GM12892 (cell line): ENCODE results near the gene P4HTM. TPM values are rescaled to one million over a fixed set of nuclear protein-coding genes. Genes with fewer than 3 reads are reported as not detected.
A peak's percentile ranks its signal among the peaks of the same experiment; 100 is the strongest.

Source experiments
- DNase-seq: peaks from one replicate; pipeline ENCODE4 v3.0.0; 2011; ENCODE audit not compliant: insufficient read length
- FAIRE-seq: peaks from 2 replicates; lab custom pipeline; 2011; peaks lifted over from hg19 to GRCh38; lab: Jason Lieb, UNC
- POLR2A ChIP-seq: IDR thresholded peaks from 2 replicates; pipeline ENCODE4 v1.6.1; 2011; ENCODE audit warnings: low read depth, low read length, control low read depth
- POLR2AphosphoS5 ChIP-seq: IDR thresholded peaks from 2 replicates; pipeline ENCODE4 v1.6.1; 2011; ENCODE audit warnings: low read depth, low read length, control low read depth
- TAF1 ChIP-seq: IDR thresholded peaks from 2 replicates; pipeline ENCODE4 v1.6.1; 2011; ENCODE audit warnings: low read depth, mild to moderate bottlenecking, control low read depth, low read length, borderline replicate concordance
- polyA plus RNA-seq: library from polyadenylated mRNA; unstranded; fragments of >200 nt; gene quantifications from one replicate; pipeline ENCODE4 v1.2.1, GENCODE V29; 2012; ENCODE audit warnings: missing spikeins, inconsistent platforms; ENCODE audit not compliant: missing spikeins

Gene P4HTM, protein sequence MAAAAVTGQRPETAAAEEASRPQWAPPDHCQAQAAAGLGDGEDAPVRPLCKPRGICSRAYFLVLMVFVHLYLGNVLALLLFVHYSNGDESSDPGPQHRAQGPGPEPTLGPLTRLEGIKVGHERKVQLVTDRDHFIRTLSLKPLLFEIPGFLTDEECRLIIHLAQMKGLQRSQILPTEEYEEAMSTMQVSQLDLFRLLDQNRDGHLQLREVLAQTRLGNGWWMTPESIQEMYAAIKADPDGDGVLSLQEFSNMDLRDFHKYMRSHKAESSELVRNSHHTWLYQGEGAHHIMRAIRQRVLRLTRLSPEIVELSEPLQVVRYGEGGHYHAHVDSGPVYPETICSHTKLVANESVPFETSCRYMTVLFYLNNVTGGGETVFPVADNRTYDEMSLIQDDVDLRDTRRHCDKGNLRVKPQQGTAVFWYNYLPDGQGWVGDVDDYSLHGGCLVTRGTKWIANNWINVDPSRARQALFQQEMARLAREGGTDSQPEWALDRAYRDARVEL
- 9.7 TPM for polyA plus RNA-seq

DNA sequence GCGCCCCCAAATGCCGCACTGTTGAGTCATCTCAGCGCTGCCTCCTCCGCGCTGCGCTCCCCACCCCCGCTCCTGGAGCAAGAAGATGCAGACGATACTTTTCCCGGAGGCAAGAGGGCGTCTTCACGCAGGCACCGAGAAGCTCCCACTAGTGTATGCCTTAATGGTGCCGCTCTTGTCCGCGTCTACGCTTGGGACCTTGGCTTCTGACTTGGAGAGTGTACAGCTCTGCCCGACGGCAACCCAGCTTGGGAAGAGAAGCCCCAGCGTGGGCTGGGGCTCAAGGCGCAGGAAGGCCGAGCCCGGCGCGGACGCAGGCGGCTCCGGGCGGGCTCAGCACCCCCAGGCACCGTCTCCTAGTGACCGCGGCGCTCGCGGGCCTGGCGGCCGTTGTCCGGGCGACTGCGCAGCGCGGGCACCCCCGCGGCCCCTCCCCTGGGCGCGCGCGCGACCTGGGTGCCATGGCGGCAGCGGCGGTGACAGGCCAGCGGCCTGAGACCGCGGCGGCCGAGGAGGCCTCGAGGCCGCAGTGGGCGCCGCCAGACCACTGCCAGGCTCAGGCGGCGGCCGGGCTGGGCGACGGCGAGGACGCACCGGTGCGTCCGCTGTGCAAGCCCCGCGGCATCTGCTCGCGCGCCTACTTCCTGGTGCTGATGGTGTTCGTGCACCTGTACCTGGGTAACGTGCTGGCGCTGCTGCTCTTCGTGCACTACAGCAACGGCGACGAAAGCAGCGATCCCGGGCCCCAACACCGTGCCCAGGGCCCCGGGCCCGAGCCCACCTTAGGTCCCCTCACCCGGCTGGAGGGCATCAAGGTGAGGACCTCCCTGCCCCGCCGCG lies at the start of gene P4HTM:
Gene P4HTM, plus strand, starts transcription at position 446 of the 840 bp plus-strand sequence. Its CDS starts 16 bp downstream, at position 462.
- peak; percentile 90 for FAIRE-seq
- TF ChIP-seq POLR2A (peak; percentile 40; the same call in 1 of the 2 replicates), TAF1 (peak; percentile 52; the same call in 1 of the 2 replicates), POLR2AphosphoS5 (0 out of 2 replicates have a peak, but pooled peaks have one; percentile 42)
- peak; percentile 61 for DNase-seq

DNA sequence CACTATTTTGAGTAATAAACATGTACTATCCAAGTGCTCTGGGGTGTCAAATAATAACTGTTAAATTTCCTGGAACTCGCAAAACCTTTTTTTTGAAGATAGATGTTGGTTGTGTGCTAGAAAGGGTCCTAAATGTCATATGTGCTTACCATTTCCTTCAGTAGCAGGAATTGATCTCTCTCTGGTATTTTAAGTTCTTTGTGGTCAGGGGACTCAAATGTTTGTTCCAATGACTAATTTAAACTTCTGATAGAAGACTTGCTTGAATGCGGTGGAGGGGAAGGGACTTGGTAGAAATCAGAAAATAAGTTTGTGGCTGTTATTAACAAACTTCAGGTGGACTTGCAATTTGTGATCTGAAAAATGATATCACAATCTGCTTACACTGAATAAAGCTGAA lies 44.6 kb upstream of the P4HTM start:
- DNase-seq (no peak), FAIRE-seq (no peak)
- TF ChIP-seq POLR2AphosphoS5, result no peak
- TF ChIP-seq TAF1, result no peak
- no peak for TF ChIP-seq POLR2A

DNA sequence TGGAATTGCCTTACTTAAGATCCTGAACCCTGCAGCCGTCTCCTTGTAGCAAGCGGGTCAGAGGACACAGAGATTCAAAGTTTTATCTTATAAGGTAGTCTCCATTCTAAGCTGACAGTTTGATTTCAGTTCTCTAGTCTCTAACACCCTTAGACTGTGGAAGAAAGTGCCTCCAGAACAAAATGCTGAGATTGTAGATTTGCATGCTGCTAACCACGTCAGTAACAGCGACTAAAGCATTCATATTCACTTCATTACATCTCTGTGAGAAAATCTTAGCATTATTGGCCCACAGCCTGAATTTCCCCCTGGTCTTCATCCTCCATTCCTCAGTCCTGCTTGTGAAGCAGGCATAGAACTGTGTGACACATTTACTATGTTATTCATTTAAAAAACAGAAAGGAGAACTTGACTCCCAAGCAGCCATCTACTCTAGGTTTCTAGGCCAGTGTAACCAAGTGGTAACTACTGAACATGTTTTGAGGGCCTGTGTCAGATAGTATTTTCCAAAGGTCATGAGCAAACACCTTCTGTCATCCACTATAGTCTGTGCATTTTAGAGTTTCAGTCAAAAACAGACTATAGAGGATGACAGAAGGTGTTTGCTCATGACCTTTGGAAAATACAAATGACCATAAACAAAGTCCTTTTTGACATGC lies 44.0 kb upstream of the P4HTM start:
- DNase-seq (no peak), FAIRE-seq (no peak)
- TF ChIP-seq POLR2AphosphoS5 (no peak), TAF1 (no peak), POLR2A (no peak)

DNA sequence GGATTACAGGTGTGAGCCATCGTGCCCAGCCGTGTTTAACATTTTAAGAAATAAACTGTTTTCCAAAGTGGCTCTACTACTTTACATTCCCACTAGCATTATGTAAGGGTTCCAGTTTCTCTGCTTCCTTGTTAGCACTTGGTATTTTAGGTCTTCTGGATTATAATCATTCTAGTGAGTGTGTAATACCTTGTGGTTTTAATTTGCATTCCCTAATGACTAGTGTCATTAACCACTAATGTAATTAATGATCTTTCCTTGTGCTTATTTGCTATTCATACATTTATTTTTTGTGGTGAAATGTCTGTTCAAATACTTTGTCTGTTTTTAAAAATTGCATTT lies 40.7 kb upstream of the P4HTM start:
- TF ChIP-seq POLR2AphosphoS5, result no peak
- TF ChIP-seq TAF1, result no peak
- TF ChIP-seq POLR2A, result no peak
- FAIRE-seq, result peak; percentile 24
- no peak for DNase-seq

DNA sequence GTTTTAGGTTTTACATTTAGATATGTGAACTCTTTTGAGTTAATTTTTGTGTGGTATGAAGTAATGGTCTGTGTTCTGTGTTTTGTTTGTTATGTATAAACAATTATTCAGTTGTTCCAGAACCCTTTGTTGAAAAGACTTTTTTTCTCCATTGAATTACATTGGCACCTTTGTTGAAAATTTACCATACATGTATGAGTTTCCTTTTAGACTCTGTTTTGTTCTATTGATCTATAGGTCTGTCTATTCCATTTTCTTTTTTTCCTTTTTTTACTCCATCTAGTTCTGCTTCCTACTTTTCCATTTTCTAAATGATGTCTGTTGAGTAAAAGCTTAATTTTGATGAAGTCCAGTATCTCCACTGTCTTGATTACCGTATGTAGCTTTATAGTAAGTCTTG lies 40.0 kb upstream of the P4HTM start:
- DNase-seq (no peak), FAIRE-seq (no peak)
- TF ChIP-seq TAF1, result no peak
- no peak for TF ChIP-seq POLR2AphosphoS5
- TF ChIP-seq POLR2A, result no peak

DNA sequence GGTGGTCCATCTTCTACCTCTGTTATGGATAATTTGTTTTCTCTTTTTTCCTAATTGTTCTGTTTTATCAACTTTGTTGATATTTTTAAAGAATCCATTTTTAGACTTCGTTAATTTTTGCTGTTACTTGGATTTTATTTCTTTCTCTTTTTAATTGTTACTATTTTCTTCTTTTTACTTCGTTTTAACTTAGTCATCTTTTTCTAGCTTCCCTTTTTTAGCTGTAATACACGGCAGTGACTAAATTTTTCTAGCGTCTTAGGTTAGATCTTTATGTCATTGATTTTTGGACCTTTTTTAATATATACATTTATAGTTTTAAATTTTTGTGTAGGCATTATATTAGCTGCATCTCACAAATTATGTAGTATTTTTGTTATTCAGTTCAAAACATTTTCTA lies 38.3 kb upstream of the P4HTM start:
- TF ChIP-seq TAF1, result no peak
- TF ChIP-seq POLR2A, result no peak
- TF ChIP-seq POLR2AphosphoS5, result no peak
- no peak for DNase-seq

DNA sequence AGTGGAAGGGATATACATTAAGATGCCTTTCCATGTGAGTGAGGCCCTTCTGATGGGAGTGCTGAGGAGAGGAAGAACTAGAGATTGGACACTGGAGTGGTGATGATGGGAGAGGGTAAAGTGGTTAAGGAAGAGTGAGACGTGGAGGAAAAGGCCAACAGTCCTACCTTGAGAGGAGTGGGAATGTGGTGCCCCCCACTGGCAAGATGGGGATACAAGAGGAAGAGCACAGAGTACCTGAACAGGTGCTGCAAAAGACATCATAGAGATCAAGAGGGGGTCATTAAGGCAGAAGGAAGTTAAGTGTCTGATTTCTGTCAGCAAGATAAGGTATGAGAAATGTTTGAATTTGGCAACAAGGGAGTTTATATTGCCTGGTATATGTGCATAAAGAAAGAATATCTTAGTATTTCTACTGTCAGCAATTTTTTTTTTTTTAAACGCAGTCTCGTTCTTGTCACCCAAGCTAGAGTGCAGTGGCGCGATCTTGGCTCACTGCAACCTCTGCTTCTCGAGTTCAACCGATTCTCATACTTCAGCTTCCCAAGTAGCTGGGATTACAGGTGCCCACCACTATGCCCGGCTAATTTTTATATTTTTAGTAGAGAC lies 37.4 kb upstream of the P4HTM start:
- peak; percentile 46 for FAIRE-seq
- TF ChIP-seq POLR2AphosphoS5 (no peak), TAF1 (no peak), POLR2A (no peak)
- no peak for DNase-seq

More for the DNA sequence above, 38.3 kb upstream of the P4HTM start:
- no peak for FAIRE-seq

DNA sequence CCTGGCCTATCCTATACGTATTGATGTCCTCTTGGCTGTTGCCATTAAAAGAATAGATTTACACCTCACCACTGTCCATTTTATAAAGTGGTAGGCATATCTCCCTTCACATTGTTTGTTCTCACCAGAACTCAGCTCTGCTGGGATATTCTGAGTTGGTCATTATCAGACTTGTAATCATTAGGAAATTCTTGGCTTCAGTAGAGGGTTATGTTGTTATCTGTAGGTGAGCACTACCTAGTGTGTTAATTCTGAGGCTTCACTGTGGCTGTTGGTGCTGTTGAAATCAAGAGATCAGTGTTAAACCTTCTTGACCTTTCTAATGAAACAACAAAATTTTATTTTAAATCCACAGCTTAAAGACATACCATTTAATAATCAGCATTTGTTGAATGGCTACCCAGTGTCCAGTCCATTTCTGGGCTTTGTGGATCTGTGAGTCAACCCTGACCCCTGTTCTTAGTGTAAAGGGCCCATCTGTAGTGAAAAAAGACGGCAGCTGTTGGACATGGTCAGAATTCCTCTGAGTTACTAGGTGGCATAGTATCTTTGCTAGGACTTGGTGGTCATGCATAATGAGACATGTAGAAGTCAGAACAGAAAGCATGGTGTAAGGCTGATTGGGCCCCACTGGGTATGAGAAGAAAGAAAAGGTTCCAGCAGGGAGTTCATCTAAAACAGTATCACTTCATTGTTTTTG lies 32.9 kb upstream of the P4HTM start:
- no peak for DNase-seq
- no peak for FAIRE-seq
- TF ChIP-seq TAF1 (no peak), POLR2AphosphoS5 (no peak), POLR2A (no peak)

DNA sequence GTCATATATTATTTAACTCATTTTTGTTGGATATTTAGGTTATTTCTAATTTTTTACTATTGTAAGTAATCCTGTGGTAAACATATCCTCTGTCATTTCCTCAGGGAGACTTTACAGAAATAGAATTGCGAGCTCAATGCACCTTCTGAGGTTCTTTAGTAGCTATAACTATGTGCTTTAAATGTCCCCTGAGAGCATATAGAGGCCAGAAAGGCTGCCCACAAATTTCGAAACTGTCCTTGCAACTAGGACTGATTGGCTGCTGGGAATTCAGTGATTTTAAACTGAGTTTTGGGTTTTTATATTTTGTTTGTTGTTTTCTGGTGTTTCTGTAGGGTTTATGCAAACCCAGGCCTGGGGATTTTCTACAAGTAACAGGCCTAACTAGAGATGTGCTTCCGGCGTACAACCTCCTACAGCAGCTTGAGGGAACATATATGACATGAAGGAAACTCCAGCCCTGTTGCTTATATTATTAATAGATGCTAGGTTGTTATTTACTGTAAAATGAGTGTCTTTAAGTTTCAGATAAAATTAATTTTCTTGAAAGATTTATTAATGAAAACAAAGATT lies 29.1 kb upstream of the P4HTM start:
- FAIRE-seq (no peak), DNase-seq (no peak)
- TF ChIP-seq POLR2AphosphoS5, result no peak
- no peak for TF ChIP-seq TAF1
- TF ChIP-seq POLR2A, result no peak

DNA sequence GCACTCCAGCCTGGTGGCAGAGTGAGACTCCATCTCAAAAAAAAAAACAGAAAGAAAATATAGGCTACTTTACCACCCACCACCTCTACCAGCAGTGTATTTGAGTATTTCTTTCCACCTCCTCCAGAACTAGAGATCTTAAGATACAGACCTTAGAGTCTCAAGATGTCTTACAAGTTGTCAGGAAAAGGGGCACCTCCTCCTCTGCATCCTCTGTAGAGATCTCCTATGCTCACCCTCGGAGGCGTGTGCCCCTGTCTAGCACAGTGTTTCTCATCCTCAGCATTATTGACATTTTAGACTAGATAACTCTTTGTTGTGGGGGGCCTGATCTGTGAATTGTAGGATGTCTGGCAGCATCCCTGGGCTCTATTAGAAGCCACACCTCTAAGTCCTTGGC lies 27.7 kb upstream of the P4HTM start:
- no peak for DNase-seq
- no peak for TF ChIP-seq TAF1
- TF ChIP-seq POLR2A, result no peak
- no peak for TF ChIP-seq POLR2AphosphoS5
- no peak for FAIRE-seq
